Hepatocyte (in vitro differentiated cells): ENCODE results near the gene PRICKLE3. TPM values are rescaled to one million over a fixed set of nuclear protein-coding genes. Genes with fewer than 3 reads are reported as not detected.

Experiments used
- DNase-seq: peaks from one replicate; pipeline ENCODE4 v3.0.0-alpha.2; 2016; ENCODE audit warnings: low spot score
- H2AFZ ChIP-seq: fragments of 200-600 bp; sonication (generic); 2 replicates; pipeline ENCODE4 v1.6.0; 2016; ENCODE audit warnings: antibody characterized with exemption, mild to moderate bottlenecking
- H3K27ac ChIP-seq: fragments of 200-600 bp; sonication (generic); 2 replicates; pipeline ENCODE4 v1.5.1; 2016; ENCODE audit warnings: mild to moderate bottlenecking
- H3K27me3 ChIP-seq: fragments of 200-600 bp; sonication (generic); 2 replicates; pipeline ENCODE4 v1.6.1; 2016
- H3K36me3 ChIP-seq: fragments of 200-600 bp; sonication (generic); replicated peaks from 2 replicates; pipeline ENCODE4 v1.5.1; 2016; ENCODE audit warnings: low read depth; ENCODE audit not compliant: insufficient read depth
- H3K4me1 ChIP-seq: fragments of 200-600 bp; sonication (generic); 2 replicates; pipeline ENCODE4 v1.5.1; 2016; ENCODE audit warnings: mild to moderate bottlenecking, moderate library complexity; ENCODE audit not compliant: insufficient read depth
- H3K4me2 ChIP-seq: fragments of 200-600 bp; sonication (generic); 2 replicates; pipeline ENCODE4 v1.6.0; 2016
- H3K4me3 ChIP-seq: fragments of 200-600 bp; sonication (generic); 2 replicates; pipeline ENCODE4 v1.5.1; 2016; ENCODE audit warnings: mild to moderate bottlenecking
- H3K79me2 ChIP-seq: fragments of 200-600 bp; sonication (generic); 2 replicates; pipeline ENCODE4 v1.6.0; 2017; ENCODE audit warnings: mild to moderate bottlenecking
- H3K9me2 ChIP-seq: fragments of 200-600 bp; sonication (generic); replicated peaks from 2 replicates; pipeline ENCODE4 v1.6.0; 2017; ENCODE audit warnings: mild to moderate bottlenecking; ENCODE audit not compliant: insufficient read depth
- H3K9me3 ChIP-seq: fragments of 200-600 bp; sonication (generic); 2 replicates; pipeline ENCODE4 v1.5.1; 2016; ENCODE audit warnings: low read depth, mild to moderate bottlenecking
- H4K20me1 ChIP-seq: fragments of 200-600 bp; sonication (generic); 2 replicates; pipeline ENCODE4 v1.6.0; 2016; ENCODE audit warnings: mild to moderate bottlenecking; ENCODE audit not compliant: insufficient read depth, poor library complexity, severe bottlenecking
- CTCF ChIP-seq: fragments of 200-600 bp; sonication (generic); IDR thresholded peaks from 2 replicates; pipeline ENCODE4 v1.5.1; 2016; ENCODE audit warnings: antibody characterized with exemption, mild to moderate bottlenecking; ENCODE audit not compliant: poor library complexity
- EZH2 ChIP-seq: fragments of 200-600 bp; sonication (generic); IDR thresholded peaks from 2 replicates; pipeline ENCODE4 v1.6.1; 2016; ENCODE audit warnings: antibody characterized with exemption, mild to moderate bottlenecking, borderline replicate concordance
- EZH2phosphoT487 ChIP-seq: fragments of 200-600 bp; sonication (generic); IDR thresholded peaks from one replicate; pipeline ENCODE4 v1.6.1; 2018; ENCODE audit warnings: antibody characterized with exemption, mild to moderate bottlenecking, low read depth, moderate library complexity; ENCODE audit not compliant: unreplicated experiment, severe bottlenecking
- WGBS: methylation state at CpG from one replicate; pipeline ENCODE4 v1.1.6; 2016; ENCODE audit warnings: low lambda C conversion rate; ENCODE audit errors: missing lambda C conversion rate; 5-methylcytosine and 5-hydroxymethylcytosine counted together
- polyA plus RNA-seq: library from polyadenylated mRNA; unstranded; fragments of >200 nt; fragmentation: Nextera tagmentation; extraction: Ambion mirVana; gene quantifications from 2 replicates; pipeline ENCODE4 v1.2.1, GENCODE V29; 2016
- total RNA-seq: library from RNA; depleted of rRNA; stranded (reverse); fragments of >200 nt; gene quantifications from 2 replicates; pipeline ENCODE4 v1.2.3, GENCODE V29; 2014

PRICKLE3 gene
- total and polyA plus RNA-seq, 2 experiments from 2014 or later = 6.1 to 9.3 TPM

DNA sequence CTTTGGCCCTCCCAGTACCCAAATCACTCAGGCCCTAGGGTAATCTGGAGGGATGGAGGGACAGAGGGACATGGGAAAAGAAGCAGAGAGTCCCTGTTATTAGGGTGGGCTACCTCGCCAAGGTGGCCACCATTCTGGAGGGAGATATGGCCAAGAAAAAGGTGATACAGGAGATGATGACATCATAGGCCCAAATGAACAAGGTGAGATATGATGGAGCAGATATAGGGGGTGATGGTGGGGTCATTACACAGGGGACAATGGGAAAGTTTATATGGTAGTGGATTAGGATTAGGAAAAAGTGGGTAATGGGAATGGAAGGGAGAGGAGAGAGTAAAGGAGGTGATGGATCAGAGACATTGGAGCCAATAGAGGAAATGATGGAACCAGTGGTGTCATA is 26.7 kb upstream of the PRICKLE3 start:
- H3K9me2 ChIP-seq = no peaks in the 10 kb centered on the region

GRCh38 chrX:49212209-49212608 is 26.0 kb upstream of the PRICKLE3 start:
- Histone ChIP-seq H3K36me3 (no peaks in the 10 kb centered on the region), H3K79me2 (no peaks in the 10 kb centered on the region), H3K9me2 (no peaks in the 10 kb centered on the region), H3K27me3 (no peaks in the 10 kb centered on the region), H4K20me1 (no peaks in the 10 kb centered on the region), H3K4me2 (no peak overlapping the region), H3K9me3 (no peaks in the 10 kb centered on the region), H3K4me1 (no peaks in the 10 kb centered on the region), H2AFZ (no peak overlapping the region), H3K27ac (no peak overlapping the region), H3K4me3 (no peak overlapping the region)
- no peak for TF ChIP-seq EZH2phosphoT487
- no peak for TF ChIP-seq CTCF
- no peak for TF ChIP-seq EZH2
- DNase-seq = no peak
- WGBS = 87% methylated on average over 2 of the region's 2 CpGs

More for the DNA sequence above, 26.7 kb upstream of the PRICKLE3 start:
- H3K4me1 ChIP-seq = no peaks in the 10 kb centered on the region
- 50% methylated on average over 1 of the region's 1 CpG for WGBS
- no peaks in the 10 kb centered on the region for H3K9me3 ChIP-seq
- H3K27me3 ChIP-seq = no peaks in the 10 kb centered on the region
- DNase-seq = no peak
- H3K27ac ChIP-seq = no peak overlapping the region
- H3K36me3 ChIP-seq = no peaks in the 10 kb centered on the region
- H4K20me1 ChIP-seq = no peaks in the 10 kb centered on the region
- H3K4me3 ChIP-seq = no peak overlapping the region
- H3K4me2 ChIP-seq = no peak overlapping the region
- no peak overlapping the region for H2AFZ ChIP-seq
- H3K79me2 ChIP-seq = no peaks in the 10 kb centered on the region
- TF ChIP-seq CTCF (no peak), EZH2 (no peak), EZH2phosphoT487 (no peak)

DNA sequence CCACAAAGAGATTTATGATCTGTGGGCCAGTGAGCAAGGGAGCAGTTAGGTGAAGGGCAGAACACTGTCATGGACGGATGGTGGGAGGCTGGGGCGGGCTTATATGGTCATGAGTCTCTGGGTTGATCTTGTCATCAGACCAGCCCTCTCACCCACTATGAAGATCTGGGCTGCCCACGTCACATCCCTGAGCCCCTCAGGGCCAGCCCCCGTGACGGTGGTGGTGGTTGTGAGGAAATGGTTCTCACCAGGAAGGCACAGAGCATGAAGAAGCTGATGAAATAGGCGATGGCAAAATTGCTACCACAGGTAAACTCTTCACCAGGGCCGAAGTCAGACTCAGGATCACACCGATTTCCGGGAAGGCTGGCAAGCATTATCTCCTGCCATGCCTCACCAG is 24.9 kb upstream of the PRICKLE3 start:
- 90% methylated on average over 9 of the region's 9 CpGs for WGBS
- no peak overlapping the region for H3K4me3 ChIP-seq

More for the DNA sequence above, 24.9 kb upstream of the PRICKLE3 start:
- Histone ChIP-seq H3K36me3 (no peaks in the 10 kb centered on the region), H2AFZ (no peak overlapping the region), H4K20me1 (no peaks in the 10 kb centered on the region), H3K79me2 (no peaks in the 10 kb centered on the region), H3K9me2 (no peaks in the 10 kb centered on the region), H3K27ac (no peak overlapping the region), H3K9me3 (no peaks in the 10 kb centered on the region), H3K27me3 (no peaks in the 10 kb centered on the region), H3K4me2 (no peak overlapping the region), H3K4me1 (no peaks in the 10 kb centered on the region)
- DNase-seq = no peak
- TF ChIP-seq EZH2phosphoT487 (no peak), CTCF (no peak), EZH2 (no peak)
